Urinary bladder (tissue), 4 donors: ENCODE measurements around the gene CCDC57. TPM values are rescaled to one million over a fixed set of nuclear protein-coding genes. Genes with fewer than 3 reads are reported as not detected.
"Not testable (repeated sequence)": the region's sequence is repeated elsewhere in the genome, so short reads cannot be mapped to it uniquely, and the experiment has no call there.

Experiments
- DNase-seq: peaks from one replicate; pipeline ENCODE4 v3.0.0-alpha.2; 2015; ENCODE audit errors: extremely low spot score
- H3K27ac ChIP-seq: one replicate; pipeline ENCODE4 v1.5.1; 2013; ENCODE audit warnings: low read depth, mild to moderate bottlenecking, moderate library complexity
- H3K36me3 ChIP-seq: one replicate; pipeline ENCODE4 v1.6.1; 2013; ENCODE audit warnings: mild to moderate bottlenecking, moderate library complexity; ENCODE audit not compliant: insufficient read depth
- H3K4me1 ChIP-seq: one replicate; pipeline ENCODE4 v1.6.1; 2013; ENCODE audit warnings: mild to moderate bottlenecking, moderate library complexity; ENCODE audit not compliant: insufficient read depth
- H3K4me3 ChIP-seq: one replicate; pipeline ENCODE4 v1.5.1; 2013; ENCODE audit warnings: low read depth, low read length
- WGBS: extraction: QIAGEN DNeasy Blood & Tissue Kit; methylation state at CpG from one replicate; pipeline ENCODE4 v1.1.7; 2013; 5-methylcytosine and 5-hydroxymethylcytosine counted together
- polyA plus RNA-seq: library from polyadenylated mRNA; stranded (reverse); fragments of 200-250 nt; gene quantifications from one replicate; pipeline ENCODE4 v1.2.3, GENCODE V29; 2013
- total RNA-seq: library from RNA; depleted of rRNA; stranded (reverse); fragments of >200 nt; gene quantifications from one replicate; pipeline ENCODE4 v1.2.3, GENCODE V29; 2014
- donor health status: healthy with polysubstance abuse.
- donor health status: healthy.

CCDC57 gene
- total and polyA plus RNA-seq, 2 donors: 23.7 to 25.9 TPM

DNA sequence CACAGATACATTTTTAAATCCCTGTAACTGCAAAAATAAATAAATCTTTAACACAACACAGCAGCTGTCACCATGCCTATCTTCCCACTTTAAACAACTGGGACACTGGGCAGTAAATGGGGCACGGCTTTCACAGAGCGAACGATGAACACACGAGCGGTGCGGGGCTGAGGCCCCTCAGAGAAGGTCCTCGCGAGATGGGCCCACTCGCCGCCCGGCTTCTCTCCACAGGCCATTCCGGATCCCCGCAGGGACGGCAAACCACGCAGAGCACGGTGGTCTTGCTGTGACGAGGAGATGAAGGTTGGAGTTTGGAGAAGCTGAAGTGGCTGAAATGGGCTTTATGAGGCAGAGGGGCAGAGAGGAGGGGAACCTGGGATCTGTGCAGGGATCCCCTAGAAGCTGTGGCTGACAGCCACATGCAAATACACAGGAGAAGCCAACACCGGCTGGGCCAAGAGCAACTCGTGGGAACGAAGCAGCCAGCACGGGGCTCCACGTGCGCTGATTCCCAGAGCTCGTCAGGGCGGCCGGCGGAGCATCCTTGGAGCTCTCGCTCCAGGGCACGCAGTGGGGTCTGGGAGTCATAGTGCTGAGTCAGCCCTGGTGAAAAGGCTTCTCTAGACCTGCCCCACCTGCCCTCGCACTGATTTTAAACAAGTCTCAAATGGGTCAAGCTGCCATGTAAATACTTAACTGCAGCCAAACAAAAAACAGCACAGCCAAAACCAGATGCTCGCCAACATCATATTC lies 31.7 kb downstream of the CCDC57 start:
- WGBS: 90% methylated on average over 31 of the region's 31 CpGs
- DNase-seq: no peak

DNA sequence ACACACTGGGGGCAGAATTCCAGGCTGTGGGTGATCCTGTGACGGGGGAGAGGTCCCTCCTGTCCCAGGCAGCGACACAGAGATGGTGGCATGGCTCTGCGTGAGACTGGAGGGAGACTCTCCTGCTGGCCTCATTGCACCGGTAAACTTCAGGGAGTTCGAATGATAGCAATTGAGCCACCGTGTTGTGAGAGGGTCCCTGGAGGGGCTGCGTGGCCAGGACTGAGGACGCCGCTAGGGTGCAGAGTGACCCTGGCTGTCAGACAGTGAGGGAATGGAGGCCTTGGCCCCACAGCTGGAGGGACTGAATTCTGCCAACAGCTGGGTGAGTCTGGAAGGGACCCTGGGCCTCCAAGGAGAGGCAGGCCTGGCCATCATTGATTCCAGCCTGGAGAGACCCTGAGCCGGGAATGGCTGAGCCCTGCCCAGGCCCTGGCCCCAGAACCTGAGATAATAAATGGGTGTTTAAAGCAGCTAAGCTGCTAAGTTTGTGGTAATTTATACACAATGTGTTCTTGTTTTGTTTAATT lies 32.6 kb downstream of the CCDC57 start:
- Histone ChIP-seq H3K4me1 (no peaks in the 10 kb centered on the region), H3K4me3 (no peak overlapping the region), H3K27ac (no peak overlapping the region), H3K36me3 (no peaks in the 10 kb centered on the region)
- WGBS: 92% methylated on average over 10 of the region's 10 CpGs
- DNase-seq: no peak

More for the DNA sequence above, 31.7 kb downstream of the CCDC57 start:
- Histone ChIP-seq H3K36me3 (no peaks in the 10 kb centered on the region), H3K4me1 (no peaks in the 10 kb centered on the region), H3K27ac (no peak overlapping the region), H3K4me3 (no peak overlapping the region)

- Histone ChIP-seq H3K36me3 (no peaks in the 10 kb centered on the region), H3K27ac (no peak overlapping the region)
- 91% methylated on average over 13 of the region's 13 CpGs for WGBS
Measured at GRCh38 chr17:82179412-82179811, 33.2 kb downstream of the CCDC57 start.

GRCh38 chr17:82178499-82179261 lies 34.0 kb downstream of the CCDC57 start:
- H3K4me1 ChIP-seq: no peaks in the 10 kb centered on the region
- no peak for DNase-seq
- H3K36me3 ChIP-seq: no peaks in the 10 kb centered on the region
- 76% methylated on average over 24 of the region's 24 CpGs for WGBS
- no peak overlapping the region for H3K4me3 ChIP-seq
- H3K27ac ChIP-seq: no peak overlapping the region

More at GRCh38 chr17:82179412-82179811, 33.2 kb downstream of the CCDC57 start:
- Histone ChIP-seq H3K4me1 (no peaks in the 10 kb centered on the region), H3K4me3 (no peak overlapping the region)
- no peak for DNase-seq

GRCh38 chr17:82177761-82178498 lies 34.7 kb downstream of the CCDC57 start:
- 92% methylated on average over 13 of the region's 13 CpGs for WGBS
- no peak overlapping the region for H3K27ac ChIP-seq
- no peaks in the 10 kb centered on the region for H3K4me1 ChIP-seq
- no peak for DNase-seq
- H3K4me3 ChIP-seq: no peak overlapping the region
- no peaks in the 10 kb centered on the region for H3K36me3 ChIP-seq

DNA sequence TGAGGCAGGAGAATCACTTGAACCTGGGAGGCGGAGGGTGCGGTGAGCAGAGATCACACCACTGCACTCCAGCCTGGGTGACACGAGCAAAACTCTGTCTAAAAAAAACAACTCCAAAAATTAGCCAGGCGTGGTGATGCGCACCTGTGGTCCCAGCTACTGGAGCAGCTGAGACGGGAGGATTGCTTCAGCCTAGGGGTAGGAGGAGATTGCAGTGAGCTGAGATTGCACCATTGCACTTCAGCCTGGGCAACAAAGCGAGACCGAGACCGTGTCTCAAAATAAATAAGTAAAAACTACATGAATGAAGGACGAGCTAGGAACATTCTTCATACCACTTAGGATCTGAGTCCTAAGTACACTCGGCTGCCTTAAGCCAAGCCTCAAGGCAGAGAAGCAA lies 35.4 kb downstream of the CCDC57 start:
- Histone ChIP-seq H3K4me1 (no peaks in the 10 kb centered on the region), H3K4me3 (no peak overlapping the region), H3K27ac (no peak overlapping the region), H3K36me3 (no peaks in the 10 kb centered on the region)
- 94% methylated on average over 11 of the region's 11 CpGs for WGBS
- no peak for DNase-seq

- no peak overlapping the region for H3K27ac ChIP-seq
- no peaks in the 10 kb centered on the region for H3K4me1 ChIP-seq
- no peaks in the 10 kb centered on the region for H3K36me3 ChIP-seq
- 50% methylated on average over 4 of the region's 4 CpGs for WGBS
- H3K4me3 ChIP-seq: no peak overlapping the region
- DNase-seq: no peak
Measured at GRCh38 chr17:82175951-82176350, 36.7 kb downstream of the CCDC57 start.

- Histone ChIP-seq H3K4me3 (no peak overlapping the region), H3K36me3 (no peaks in the 10 kb centered on the region), H3K27ac (no peak overlapping the region), H3K4me1 (no peaks in the 10 kb centered on the region)
- no peak for DNase-seq
- WGBS: 90% methylated on average over 10 of the region's 10 CpGs
Measured at GRCh38 chr17:82175201-82175600, 37.4 kb downstream of the CCDC57 start.

- H3K4me3 ChIP-seq, DNase-seq, H3K4me1 ChIP-seq, H3K36me3 ChIP-seq, H3K27ac ChIP-seq: not testable (repeated sequence)
- WGBS: 82% methylated on average over 17 of the region's 17 CpGs
Measured at GRCh38 chr17:82174042-82174857, 38.4 kb downstream of the CCDC57 start.

DNA sequence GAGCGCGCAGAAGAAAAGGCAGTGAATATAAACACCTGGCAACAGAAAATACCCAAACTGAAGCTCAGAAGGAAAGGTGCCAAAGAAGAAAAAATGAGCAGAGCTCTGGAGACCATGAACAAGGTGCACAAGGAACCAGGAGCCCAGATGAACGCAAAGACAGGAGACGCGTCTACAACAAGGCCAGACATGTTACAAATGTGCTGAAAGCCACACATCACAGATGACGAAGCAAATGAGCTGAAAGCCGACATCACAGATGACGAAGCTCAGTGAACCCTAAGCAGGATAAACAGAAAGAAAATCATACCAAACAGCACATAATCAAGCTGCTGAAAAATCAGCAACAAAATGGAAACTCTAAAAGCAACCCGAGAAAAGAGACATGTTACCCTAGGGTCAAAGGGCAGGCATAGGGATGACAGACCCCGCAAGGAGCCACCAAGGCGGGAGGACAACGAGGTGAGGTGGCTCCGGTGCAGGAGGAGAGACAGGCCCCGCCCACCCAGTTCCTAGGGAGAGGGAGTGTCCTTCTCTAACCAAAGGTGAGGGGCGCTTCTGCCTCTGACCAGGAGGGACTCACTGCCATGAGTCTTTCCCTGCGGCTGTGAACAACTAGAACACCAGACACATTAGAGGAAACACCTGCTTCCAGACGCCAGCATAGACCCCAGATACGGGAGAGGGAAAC lies 39.1 kb downstream of the CCDC57 start:
- Histone ChIP-seq H3K4me1 (no peaks in the 10 kb centered on the region), H3K4me3 (no peak overlapping the region), H3K36me3 (no peaks in the 10 kb centered on the region), H3K27ac (no peak overlapping the region)
- 79% methylated on average over 18 of the region's 18 CpGs for WGBS
- DNase-seq: no peak

GRCh38 chr17:82172486-82173160 lies 40.0 kb downstream of the CCDC57 start:
- WGBS: 89% methylated on average over 18 of the region's 18 CpGs
- no peak overlapping the region for H3K27ac ChIP-seq
- no peaks in the 10 kb centered on the region for H3K36me3 ChIP-seq

DNA sequence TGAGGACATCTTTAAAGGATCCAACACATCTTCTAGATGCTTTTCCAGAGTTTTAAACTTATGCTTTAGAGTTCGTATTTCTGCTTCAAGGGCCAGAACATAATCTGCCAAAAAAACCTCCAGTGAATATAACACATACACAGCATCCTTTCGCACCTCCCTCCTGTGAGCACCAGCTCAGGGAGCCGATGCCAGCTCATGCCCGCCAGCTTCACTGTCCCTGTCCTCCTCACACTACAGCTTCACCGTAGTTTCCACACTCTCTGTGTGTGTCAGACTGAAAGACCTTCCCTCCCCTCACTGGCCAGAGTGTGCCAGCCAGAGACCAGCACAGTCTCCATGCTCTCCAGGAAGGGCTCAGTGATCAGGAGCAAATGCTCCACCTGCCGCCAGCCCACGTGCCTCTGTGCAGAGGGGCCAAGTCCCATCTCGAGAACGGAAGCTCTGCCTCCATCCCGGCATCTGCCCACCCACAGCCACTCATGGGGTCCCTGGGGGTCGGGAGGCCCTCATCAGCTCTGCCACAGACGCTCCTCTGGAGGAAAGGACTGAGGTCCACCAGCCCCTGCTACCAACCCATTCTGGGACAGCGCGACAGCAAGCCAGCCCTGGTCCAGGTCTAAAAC lies 40.8 kb downstream of the CCDC57 start:
- DNase-seq: no peak
- H3K4me1 ChIP-seq: no peaks in the 10 kb centered on the region
- H3K4me3 ChIP-seq: no peak overlapping the region
- no peaks in the 10 kb centered on the region for H3K36me3 ChIP-seq
- WGBS: 89% methylated on average over 14 of the region's 14 CpGs
- no peak overlapping the region for H3K27ac ChIP-seq

More at GRCh38 chr17:82172486-82173160, 40.0 kb downstream of the CCDC57 start:
- H3K4me1 ChIP-seq: no peaks in the 10 kb centered on the region
- no peak overlapping the region for H3K4me3 ChIP-seq
- DNase-seq: no peak
